ENCODE results near the gene SYNM.

Gene SYNM

GRCh38 chr15:99115300-99116215 lies 10.7 kb downstream of the SYNM start:
- TF ChIP-seq CTCF (IDR thresholded peaks at IDR 0.05; ENCODE audit: control insufficient read depth, insufficient read depth, low read depth, low read length, missing control alignments), result no peak
- no peak overlapping the region for H3K4me3 ChIP-seq (ENCODE audit: control insufficient read depth, low read depth, low read length)
- no peak for DNase-seq (ENCODE audit: low read depth)

- DNase-seq (ENCODE audit: low read depth), result no peak
- TF ChIP-seq CTCF (IDR thresholded peaks at IDR 0.05; ENCODE audit: control insufficient read depth, insufficient read depth, low read depth, low read length, missing control alignments), result no peak
Observed at GRCh38 chr15:99117111-99117510, 12.2 kb downstream of the SYNM start.

GRCh38 chr15:99117563-99118257 lies 12.8 kb downstream of the SYNM start:
- DNase-seq (ENCODE audit: low read depth), result no peak
- TF ChIP-seq CTCF (IDR thresholded peaks at IDR 0.05; ENCODE audit: control insufficient read depth, insufficient read depth, low read depth, low read length, missing control alignments), result no peak
- H3K4me3 ChIP-seq (ENCODE audit: control insufficient read depth, low read depth, low read length), result no peak overlapping the region

More at GRCh38 chr15:99117111-99117510, 12.2 kb downstream of the SYNM start:
- no peak overlapping the region for H3K4me3 ChIP-seq (ENCODE audit: control insufficient read depth, low read depth, low read length)

- H3K4me3 ChIP-seq (ENCODE audit: control insufficient read depth, low read depth, low read length), result no peak overlapping the region
- no peak for DNase-seq (ENCODE audit: low read depth)
- TF ChIP-seq CTCF (IDR thresholded peaks at IDR 0.05; ENCODE audit: control insufficient read depth, insufficient read depth, low read depth, low read length, missing control alignments), result no peak
Observed at GRCh38 chr15:99118258-99118632, 13.4 kb downstream of the SYNM start.

GRCh38 chr15:99118801-99119546 lies 14.1 kb downstream of the SYNM start:
- TF ChIP-seq CTCF (IDR thresholded peaks at IDR 0.05; ENCODE audit: control insufficient read depth, insufficient read depth, low read depth, low read length, missing control alignments), result no peak
- H3K4me3 ChIP-seq (ENCODE audit: control insufficient read depth, low read depth, low read length), result no peak overlapping the region
- DNase-seq (ENCODE audit: low read depth), result no peak

- no peak for TF ChIP-seq CTCF (IDR thresholded peaks at IDR 0.05; ENCODE audit: control insufficient read depth, insufficient read depth, low read depth, low read length, missing control alignments)
- no peak for DNase-seq (ENCODE audit: low read depth)
- no peak overlapping the region for H3K4me3 ChIP-seq (ENCODE audit: control insufficient read depth, low read depth, low read length)
Observed at GRCh38 chr15:99120050-99120777, 15.3 kb downstream of the SYNM start.
